K562 (cell line): ENCODE results near the gene SOWAHB.
"Not testable (repeated sequence)": the region's sequence is repeated elsewhere in the genome, so short reads cannot be mapped to it uniquely, and the experiment has no call there.

ENCODE experiments used
- ADNP ChIP-seq: fragments of 200-800 bp; sonication (Bioruptor generic); IDR thresholded peaks from 2 replicates; pipeline ENCODE4 v1.6.1; 2016; ENCODE audit warnings: missing genetic modification characterization, missing compliant biosample characterization
- BCLAF1 ChIP-seq, 2 experiments: fragments of 450-650 bp in 1 of 2; IDR thresholded peaks; 2 replicates each; pipeline ENCODE4 v1.6.1; 2011 to 2017; ENCODE audit warnings: low read depth in 2 of 2, antibody characterized with exemption in 1 of 2, borderline replicate concordance in 1 of 2, low read length in 1 of 2, mild to moderate bottlenecking in 1 of 2, mixed read lengths in 1 of 2; ENCODE audit not compliant: control insufficient read depth in 1 of 2
- CEBPG ChIP-seq, 3 experiments: fragments of 200-800 bp in 1 of 3; sonication (Bioruptor generic) in 1 of 3; sonication (generic) in 1 of 3; formaldehyde crosslinking in 1 of 3; IDR thresholded peaks in 2 of 3; conservative IDR thresholded peaks in 1 of 3; 2 replicates each; pipeline versions ENCODE4 v1.6.1 to v1.8.0; 2016 to 2022; ENCODE audit warnings: missing compliant biosample characterization in 2 of 3, missing genetic modification characterization in 2 of 3, mild to moderate bottlenecking in 1 of 3, missing genetic modification reagents in 1 of 3
- DIDO1 ChIP-seq: fragments of 450-650 bp; IDR thresholded peaks from 2 replicates; pipeline ENCODE4 v1.6.1; 2016; ENCODE audit warnings: low read depth, missing biosample characterization, missing genetic modification characterization
- MTA1 ChIP-seq: fragments of 450-650 bp; IDR thresholded peaks from 2 replicates; pipeline ENCODE4 v1.6.1; 2017; ENCODE audit warnings: borderline replicate concordance
- POLR2A ChIP-seq: fragments of 450-650 bp; conservative IDR thresholded peaks from 2 replicates; pipeline ENCODE4 v1.6.1; 2016
- POLR2AphosphoS2 ChIP-seq: IDR thresholded peaks from 2 replicates; pipeline ENCODE4 v1.6.1; 2012; ENCODE audit warnings: low read length, improper control_type of control experiment
- TF ChIP-seq, protein P1 (sequence below): fragments of 200-600 bp; sonication (generic); IDR thresholded peaks from one replicate; pipeline ENCODE4 v1.6.1; 2012; ENCODE audit warnings: mild to moderate bottlenecking, low read depth, low read length, inconsistent platforms
- TF ChIP-seq, protein P2 (sequence below): sonication (generic); formaldehyde crosslinking; IDR thresholded peaks from 2 replicates; pipeline ENCODE4 v1.5.0; 2020; ENCODE audit warnings: missing genetic modification reagents

DNA sequence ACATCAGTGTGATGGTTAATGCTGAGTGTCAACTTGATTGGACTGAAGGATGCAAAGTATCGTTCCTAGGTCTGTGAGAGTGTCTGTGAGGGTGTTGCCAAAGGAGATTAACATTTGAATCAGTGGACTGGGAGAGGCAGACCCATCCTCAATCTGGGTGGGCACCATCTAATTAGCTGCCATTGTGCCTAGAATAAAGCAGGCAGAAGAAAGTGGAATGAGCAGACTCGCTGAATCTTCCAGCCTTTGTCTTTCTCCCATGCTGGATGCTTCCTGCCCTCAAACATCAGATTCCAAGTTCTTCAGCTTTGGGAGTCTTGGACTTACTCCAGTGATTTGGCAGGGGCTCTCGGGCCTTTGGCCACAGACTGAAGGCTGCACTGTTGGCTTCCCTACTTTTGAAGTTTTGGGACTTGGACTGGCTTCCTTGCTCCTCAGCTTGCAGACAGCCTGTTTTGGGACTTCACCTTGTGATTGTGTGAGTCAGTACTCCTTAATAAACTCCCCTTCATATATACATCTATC, 19.2 kb downstream of the SOWAHB start:
- TF ChIP-seq BCLAF1 (IDR thresholded peaks at IDR 0.05; ENCODE audit: borderline replicate concordance in 1 of 2, control insufficient read depth in 1 of 2, low read depth in 2 of 2, low read length in 1 of 2); POLR2AphosphoS2; DIDO1 (tag); CEBPG (CRISPR knock-in tag; IDR thresholded peaks at IDR 0.05); CEBPG (tag; conservative IDR thresholded peaks at IDR 0.05 in 1 of 2, IDR thresholded peaks at IDR 0.05 in 1 of 2); POLR2A; MTA1; ADNP (tag): not testable (repeated sequence)
- TF ChIP-seq, protein P1, sequence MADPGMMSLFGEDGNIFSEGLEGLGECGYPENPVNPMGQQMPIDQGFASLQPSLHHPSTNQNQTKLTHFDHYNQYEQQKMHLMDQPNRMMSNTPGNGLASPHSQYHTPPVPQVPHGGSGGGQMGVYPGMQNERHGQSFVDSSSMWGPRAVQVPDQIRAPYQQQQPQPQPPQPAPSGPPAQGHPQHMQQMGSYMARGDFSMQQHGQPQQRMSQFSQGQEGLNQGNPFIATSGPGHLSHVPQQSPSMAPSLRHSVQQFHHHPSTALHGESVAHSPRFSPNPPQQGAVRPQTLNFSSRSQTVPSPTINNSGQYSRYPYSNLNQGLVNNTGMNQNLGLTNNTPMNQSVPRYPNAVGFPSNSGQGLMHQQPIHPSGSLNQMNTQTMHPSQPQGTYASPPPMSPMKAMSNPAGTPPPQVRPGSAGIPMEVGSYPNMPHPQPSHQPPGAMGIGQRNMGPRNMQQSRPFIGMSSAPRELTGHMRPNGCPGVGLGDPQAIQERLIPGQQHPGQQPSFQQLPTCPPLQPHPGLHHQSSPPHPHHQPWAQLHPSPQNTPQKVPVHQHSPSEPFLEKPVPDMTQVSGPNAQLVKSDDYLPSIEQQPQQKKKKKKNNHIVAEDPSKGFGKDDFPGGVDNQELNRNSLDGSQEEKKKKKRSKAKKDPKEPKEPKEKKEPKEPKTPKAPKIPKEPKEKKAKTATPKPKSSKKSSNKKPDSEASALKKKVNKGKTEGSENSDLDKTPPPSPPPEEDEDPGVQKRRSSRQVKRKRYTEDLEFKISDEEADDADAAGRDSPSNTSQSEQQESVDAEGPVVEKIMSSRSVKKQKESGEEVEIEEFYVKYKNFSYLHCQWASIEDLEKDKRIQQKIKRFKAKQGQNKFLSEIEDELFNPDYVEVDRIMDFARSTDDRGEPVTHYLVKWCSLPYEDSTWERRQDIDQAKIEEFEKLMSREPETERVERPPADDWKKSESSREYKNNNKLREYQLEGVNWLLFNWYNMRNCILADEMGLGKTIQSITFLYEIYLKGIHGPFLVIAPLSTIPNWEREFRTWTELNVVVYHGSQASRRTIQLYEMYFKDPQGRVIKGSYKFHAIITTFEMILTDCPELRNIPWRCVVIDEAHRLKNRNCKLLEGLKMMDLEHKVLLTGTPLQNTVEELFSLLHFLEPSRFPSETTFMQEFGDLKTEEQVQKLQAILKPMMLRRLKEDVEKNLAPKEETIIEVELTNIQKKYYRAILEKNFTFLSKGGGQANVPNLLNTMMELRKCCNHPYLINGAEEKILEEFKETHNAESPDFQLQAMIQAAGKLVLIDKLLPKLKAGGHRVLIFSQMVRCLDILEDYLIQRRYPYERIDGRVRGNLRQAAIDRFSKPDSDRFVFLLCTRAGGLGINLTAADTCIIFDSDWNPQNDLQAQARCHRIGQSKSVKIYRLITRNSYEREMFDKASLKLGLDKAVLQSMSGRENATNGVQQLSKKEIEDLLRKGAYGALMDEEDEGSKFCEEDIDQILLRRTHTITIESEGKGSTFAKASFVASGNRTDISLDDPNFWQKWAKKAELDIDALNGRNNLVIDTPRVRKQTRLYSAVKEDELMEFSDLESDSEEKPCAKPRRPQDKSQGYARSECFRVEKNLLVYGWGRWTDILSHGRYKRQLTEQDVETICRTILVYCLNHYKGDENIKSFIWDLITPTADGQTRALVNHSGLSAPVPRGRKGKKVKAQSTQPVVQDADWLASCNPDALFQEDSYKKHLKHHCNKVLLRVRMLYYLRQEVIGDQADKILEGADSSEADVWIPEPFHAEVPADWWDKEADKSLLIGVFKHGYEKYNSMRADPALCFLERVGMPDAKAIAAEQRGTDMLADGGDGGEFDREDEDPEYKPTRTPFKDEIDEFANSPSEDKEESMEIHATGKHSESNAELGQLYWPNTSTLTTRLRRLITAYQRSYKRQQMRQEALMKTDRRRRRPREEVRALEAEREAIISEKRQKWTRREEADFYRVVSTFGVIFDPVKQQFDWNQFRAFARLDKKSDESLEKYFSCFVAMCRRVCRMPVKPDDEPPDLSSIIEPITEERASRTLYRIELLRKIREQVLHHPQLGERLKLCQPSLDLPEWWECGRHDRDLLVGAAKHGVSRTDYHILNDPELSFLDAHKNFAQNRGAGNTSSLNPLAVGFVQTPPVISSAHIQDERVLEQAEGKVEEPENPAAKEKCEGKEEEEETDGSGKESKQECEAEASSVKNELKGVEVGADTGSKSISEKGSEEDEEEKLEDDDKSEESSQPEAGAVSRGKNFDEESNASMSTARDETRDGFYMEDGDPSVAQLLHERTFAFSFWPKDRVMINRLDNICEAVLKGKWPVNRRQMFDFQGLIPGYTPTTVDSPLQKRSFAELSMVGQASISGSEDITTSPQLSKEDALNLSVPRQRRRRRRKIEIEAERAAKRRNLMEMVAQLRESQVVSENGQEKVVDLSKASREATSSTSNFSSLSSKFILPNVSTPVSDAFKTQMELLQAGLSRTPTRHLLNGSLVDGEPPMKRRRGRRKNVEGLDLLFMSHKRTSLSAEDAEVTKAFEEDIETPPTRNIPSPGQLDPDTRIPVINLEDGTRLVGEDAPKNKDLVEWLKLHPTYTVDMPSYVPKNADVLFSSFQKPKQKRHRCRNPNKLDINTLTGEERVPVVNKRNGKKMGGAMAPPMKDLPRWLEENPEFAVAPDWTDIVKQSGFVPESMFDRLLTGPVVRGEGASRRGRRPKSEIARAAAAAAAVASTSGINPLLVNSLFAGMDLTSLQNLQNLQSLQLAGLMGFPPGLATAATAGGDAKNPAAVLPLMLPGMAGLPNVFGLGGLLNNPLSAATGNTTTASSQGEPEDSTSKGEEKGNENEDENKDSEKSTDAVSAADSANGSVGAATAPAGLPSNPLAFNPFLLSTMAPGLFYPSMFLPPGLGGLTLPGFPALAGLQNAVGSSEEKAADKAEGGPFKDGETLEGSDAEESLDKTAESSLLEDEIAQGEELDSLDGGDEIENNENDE: not testable (repeated sequence)
- TF ChIP-seq, protein P2, sequence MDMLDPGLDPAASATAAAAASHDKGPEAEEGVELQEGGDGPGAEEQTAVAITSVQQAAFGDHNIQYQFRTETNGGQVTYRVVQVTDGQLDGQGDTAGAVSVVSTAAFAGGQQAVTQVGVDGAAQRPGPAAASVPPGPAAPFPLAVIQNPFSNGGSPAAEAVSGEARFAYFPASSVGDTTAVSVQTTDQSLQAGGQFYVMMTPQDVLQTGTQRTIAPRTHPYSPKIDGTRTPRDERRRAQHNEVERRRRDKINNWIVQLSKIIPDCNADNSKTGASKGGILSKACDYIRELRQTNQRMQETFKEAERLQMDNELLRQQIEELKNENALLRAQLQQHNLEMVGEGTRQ: not testable (repeated sequence)
